Spleen (tissue), 7 donors: ENCODE results near the gene SAMD14.

Experiments
- CTCF ChIP-seq, 11 experiments: fragments of 200-600 bp in 7 of 11; fragments of 450-650 bp in 4 of 11; sonication (generic) in 4 of 11; IDR thresholded peaks in 8 of 11; conservative IDR thresholded peaks in 3 of 11; 1 replicate in 7 of 11; 2 replicates in 4 of 11; pipeline versions ENCODE4 v1.4.0 to v1.8.0; 2016 to 2021; ENCODE audit warnings: antibody characterized with exemption in 11 of 11, inconsistent platforms in 4 of 11, mild to moderate bottlenecking in 1 of 11
- POLR2A ChIP-seq, 3 donors: fragments of 450-650 bp; IDR thresholded peaks; one replicate each; pipeline ENCODE4 v1.5.1; 2017; ENCODE audit warnings: antibody characterized with exemption in 3 of 3, mild to moderate bottlenecking in 1 of 3
- POLR2AphosphoS5 ChIP-seq, 3 donors: sonication (generic); formaldehyde crosslinking; IDR thresholded peaks; one replicate each; pipeline ENCODE4 v1.5.1; 2017; ENCODE audit warnings: antibody characterized with exemption in 3 of 3
- donor health status: DM: no; HTN: no; CAD: no; lungs with moderate emphysema.
- donor health status: DM: no; HTN: no; CAD: no.
- donor health status: DM: no; HTN: no; CAD: no.

GRCh38 chr17:50149091-50149416, 19.1 kb upstream of the SAMD14 start:
- TF ChIP-seq CTCF (IDR thresholded peaks at IDR 0.05 in 8 of 11, conservative IDR thresholded peaks at IDR 0.05 in 3 of 11) (no peak), POLR2AphosphoS5 (IDR thresholded peaks at IDR 0.05) (no peak), POLR2A (IDR thresholded peaks at IDR 0.05) (no peak)
